Small intestine (tissue), 7 donors: Measurements from ENCODE around the gene DSCAML1. TPM values are rescaled to one million over a fixed set of nuclear protein-coding genes. Genes with fewer than 3 reads are reported as not detected.

Source experiments
- DNase-seq, 2 donors: peaks; one replicate each; pipeline versions ENCODE4 v3.0.0 to v3.0.0-alpha.2; 2013
- FAIRE-seq: peaks from 2 replicates; lab custom pipeline; 2012; peaks lifted over from hg19 to GRCh38; lab: Jason Lieb, UNC
- H3K27ac ChIP-seq, 3 donors: one replicate each; pipeline ENCODE4 v1.5.1; 2013; ENCODE audit warnings: low read length in 2 of 3, mild to moderate bottlenecking in 2 of 3, control low read depth in 1 of 3, inconsistent platforms in 1 of 3, low read depth in 1 of 3, moderate library complexity in 1 of 3
- H3K27me3 ChIP-seq, 3 donors: one replicate each; pipeline ENCODE4 v1.6.1; 2013; ENCODE audit warnings: low read length in 3 of 3, inconsistent platforms in 1 of 3; ENCODE audit not compliant: control insufficient read depth in 3 of 3, insufficient read depth in 3 of 3
- H3K36me3 ChIP-seq, 3 donors: one replicate each; pipeline ENCODE4 v1.6.1; 2013; ENCODE audit warnings: low read length in 3 of 3, inconsistent platforms in 1 of 3, low read depth in 1 of 3, mild to moderate bottlenecking in 1 of 3, moderate library complexity in 1 of 3; ENCODE audit not compliant: control insufficient read depth in 3 of 3, insufficient read depth in 2 of 3
- H3K4me1 ChIP-seq, 3 donors: one replicate each; pipeline ENCODE4 v1.6.1; 2013; ENCODE audit warnings: low read length in 2 of 3, inconsistent platforms in 1 of 3, low read depth in 1 of 3, mild to moderate bottlenecking in 1 of 3, moderate library complexity in 1 of 3; ENCODE audit not compliant: control insufficient read depth in 3 of 3, insufficient read depth in 2 of 3
- H3K4me3 ChIP-seq, 3 donors: one replicate each; pipeline ENCODE4 v1.5.1; 2013; ENCODE audit warnings: low read length in 3 of 3, control low read depth in 1 of 3, inconsistent platforms in 1 of 3, low read depth in 1 of 3, mild to moderate bottlenecking in 1 of 3, moderate library complexity in 1 of 3
- H3K9me3 ChIP-seq, 2 donors: one replicate each; pipeline ENCODE4 v1.6.1; 2013; ENCODE audit warnings: low read depth in 1 of 2, low read length in 1 of 2; ENCODE audit not compliant: control insufficient read depth in 2 of 2, insufficient read depth in 1 of 2
- WGBS, 3 donors: extraction: QIAGEN DNeasy Blood & Tissue Kit; methylation state at CpG; one replicate each; pipeline ENCODE4 v1.1.7; 2013; 5-methylcytosine and 5-hydroxymethylcytosine counted together
- polyA plus RNA-seq, 4 donors: library from polyadenylated mRNA; stranded (reverse) in 3 of 4; unstranded in 1 of 4; fragments of 200-250 nt in 3 of 4; fragments of 120-200 nt in 1 of 4; gene quantifications; one replicate each; pipeline versions ENCODE4 v1.2.1 to v1.2.3, GENCODE V29; 2013
- donor health status: healthy with polysubstance abuse.
- donor health status: control.
- donor health status: control.
- donor health status: Bipolar disorder and iron deficiency.
- donor health status: healthy.

The DSCAML1 gene
- polyA plus RNA-seq, 4 donors, result under 0.01 to 3.3 (median 0.22) TPM; not detected in 1

DNA sequence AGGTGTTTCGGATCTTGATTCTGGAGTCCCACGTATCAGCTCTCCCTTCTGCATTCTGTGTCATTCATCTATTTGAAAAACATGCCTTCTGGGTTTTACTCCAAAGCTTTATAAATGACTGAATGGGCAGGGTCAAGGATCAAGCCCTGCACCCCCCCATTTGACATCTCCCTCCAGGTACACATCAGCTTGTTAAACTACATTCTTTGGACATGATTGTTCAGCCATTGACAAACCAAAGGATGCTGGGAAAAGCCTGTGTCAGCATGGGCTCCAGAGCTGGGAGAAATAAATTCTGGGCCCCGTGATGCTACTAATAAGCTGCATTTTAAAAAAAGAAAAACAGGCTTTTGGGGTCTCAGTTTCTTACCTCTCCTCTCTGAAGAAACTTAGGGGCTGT is 103.7 kb downstream of the DSCAML1 start:
- no peaks in the 10 kb centered on the region for H3K27me3 ChIP-seq
- FAIRE-seq (no peak), DNase-seq (no peak)
- H3K4me3 ChIP-seq, result no peak overlapping the region
- peaks cover 0 to 22% (median 0%) of the 10 kb centered on the region in 3 donors for H3K4me1 ChIP-seq
- H3K36me3 ChIP-seq, result no peaks in the 10 kb centered on the region
- no peaks in the 10 kb centered on the region for H3K9me3 ChIP-seq
- 79 to 97% (median 91%) methylated on average over 3 of the region's 3 CpGs for WGBS, 3 donors
- no peak overlapping the region for H3K27ac ChIP-seq

DNA sequence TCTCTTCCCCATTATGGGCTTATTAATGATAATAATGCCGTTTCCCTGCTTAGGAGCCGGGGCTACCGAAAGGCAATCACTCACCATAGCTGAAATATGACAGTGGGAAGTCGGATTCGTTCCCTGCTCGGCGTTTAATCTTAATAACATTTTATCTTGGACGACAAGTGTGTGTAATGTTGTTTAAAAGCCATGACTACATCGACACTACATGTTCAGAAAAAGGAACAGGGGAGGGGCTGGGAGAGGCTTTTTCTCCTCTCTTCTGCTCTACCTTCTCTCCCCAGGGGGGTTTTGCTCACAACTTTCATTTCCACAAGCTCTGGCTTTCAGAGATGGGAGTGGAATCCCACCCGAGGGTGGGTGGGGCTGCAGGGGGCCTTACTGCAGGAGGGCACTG is 105.5 kb downstream of the DSCAML1 start:
- FAIRE-seq (no peak), DNase-seq (peak in 1 of 2 donors; percentile 32)
- Histone ChIP-seq H3K27ac (no peak overlapping the region), H3K9me3 (no peaks in the 10 kb centered on the region), H3K36me3 (no peaks in the 10 kb centered on the region), H3K4me1 (peaks cover 0 to 30% (median 1%) of the 10 kb centered on the region in 3 donors), H3K27me3 (no peaks in the 10 kb centered on the region), H3K4me3 (no peak overlapping the region)
- 54 to 70% (median 67%) methylated on average over 10 of the region's 10 CpGs for WGBS, 3 donors

DNA sequence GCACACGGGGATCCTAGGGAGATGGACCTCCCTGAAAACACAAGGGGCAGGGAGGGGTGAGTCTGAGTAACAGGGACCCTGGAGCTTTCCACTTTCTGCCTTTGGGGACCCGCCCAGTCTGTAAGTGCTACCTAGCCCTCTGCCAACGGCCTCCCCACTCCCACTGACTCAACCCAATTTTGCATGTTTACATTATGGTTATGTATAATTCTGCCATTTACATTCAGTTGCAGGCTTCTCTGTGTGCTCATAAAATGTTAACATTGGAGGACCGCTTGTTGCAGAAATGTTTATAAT is 105.8 kb downstream of the DSCAML1 start:
- Histone ChIP-seq H3K4me3 (no peak overlapping the region), H3K27ac (no peak overlapping the region), H3K27me3 (no peaks in the 10 kb centered on the region), H3K9me3 (no peaks in the 10 kb centered on the region), H3K36me3 (peaks cover 0 to 2% (median 0%) of the 10 kb centered on the region in 3 donors), H3K4me1 (peaks cover 0 to 31% (median 5%) of the 10 kb centered on the region in 3 donors)
- DNase-seq (no peak), FAIRE-seq (no peak)
- 55 to 79% (median 74%) methylated on average over 4 of the region's 4 CpGs for WGBS, 3 donors

DNA sequence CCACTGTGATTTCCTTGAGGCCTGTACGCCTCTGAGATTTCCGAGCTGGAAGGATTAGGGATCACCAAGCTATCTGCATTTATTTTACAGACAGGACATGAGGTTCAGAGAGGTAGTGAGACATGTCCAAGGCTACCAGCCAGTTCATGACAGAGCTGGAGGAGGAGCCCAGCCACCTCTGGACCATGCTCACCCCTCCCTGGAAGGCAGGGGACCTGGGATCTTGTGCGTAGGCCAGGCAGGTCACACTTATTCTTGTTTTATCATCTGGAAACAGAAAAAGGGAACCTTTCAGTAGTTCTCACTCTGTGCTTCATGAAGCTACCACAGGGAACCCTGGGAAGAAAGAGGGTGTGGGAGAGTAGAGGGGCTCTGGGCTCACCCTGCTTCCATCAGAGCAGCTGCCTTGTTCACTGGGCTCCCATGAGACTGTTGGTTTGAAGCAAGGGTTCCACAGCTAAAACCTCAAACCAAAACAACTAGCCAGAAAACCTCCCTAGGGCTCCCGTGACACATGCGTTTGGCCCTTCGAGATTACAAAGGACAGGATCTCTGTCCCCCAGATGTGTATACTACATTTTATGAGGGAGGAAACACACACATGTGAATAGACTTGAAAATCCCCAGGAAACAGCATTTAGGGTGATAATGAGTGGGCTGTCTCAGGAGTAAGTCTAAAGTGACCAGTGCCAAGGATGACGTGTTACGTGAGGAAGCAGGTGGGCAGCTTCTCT is 106.4 kb downstream of the DSCAML1 start:
- Histone ChIP-seq H3K27ac (no peak overlapping the region), H3K27me3 (no peaks in the 10 kb centered on the region), H3K9me3 (no peaks in the 10 kb centered on the region), H3K4me1 (peaks cover 0 to 36% (median 9%) of the 10 kb centered on the region in 3 donors), H3K4me3 (no peak overlapping the region), H3K36me3 (peaks cover 0 to 6% (median 0%) of the 10 kb centered on the region in 3 donors)
- no peak for FAIRE-seq
- WGBS, 3 donors, result 72 to 93% (median 81%) methylated on average over 8 of the region's 8 CpGs
- no peak for DNase-seq

DNA sequence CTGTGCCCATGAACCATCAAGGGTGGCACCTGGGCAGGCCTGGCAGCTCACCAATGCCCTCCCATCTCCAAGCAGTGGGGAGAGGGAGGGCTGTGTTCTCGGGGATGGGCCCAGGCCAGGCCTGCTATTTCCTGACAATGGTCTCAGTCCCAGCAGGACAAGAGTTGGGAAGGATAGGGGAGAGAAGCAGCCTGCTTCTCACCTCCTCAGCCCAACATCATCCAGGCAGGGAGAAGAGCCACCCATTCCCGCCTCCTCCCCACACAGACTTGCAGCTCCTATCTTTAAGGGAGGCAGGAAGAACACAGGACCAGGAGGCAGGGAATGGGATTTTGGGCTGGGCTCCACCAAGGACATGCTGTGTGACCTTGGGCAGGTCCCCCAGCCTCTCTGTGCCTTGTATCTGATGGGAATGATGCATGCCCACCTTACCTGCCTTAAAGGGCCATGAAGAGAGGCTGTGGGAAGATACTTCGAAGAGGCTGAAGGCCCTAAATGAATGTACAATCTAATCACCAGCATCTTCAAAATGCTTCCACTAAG is 108.7 kb downstream of the DSCAML1 start:
- no peaks in the 10 kb centered on the region for H3K9me3 ChIP-seq
- H3K4me1 ChIP-seq, result peaks cover 0 to 59% (median 15%) of the 10 kb centered on the region in 3 donors
- no peak for FAIRE-seq
- no peak overlapping the region for H3K27ac ChIP-seq
- H3K27me3 ChIP-seq, result no peaks in the 10 kb centered on the region
- peaks cover 0 to 6% (median 0%) of the 10 kb centered on the region in 3 donors for H3K36me3 ChIP-seq
- WGBS, 3 donors, result 51 to 64% (median 61%) methylated on average over 3 of the region's 3 CpGs
- H3K4me3 ChIP-seq, result no peak overlapping the region
- DNase-seq, result no peak

DNA sequence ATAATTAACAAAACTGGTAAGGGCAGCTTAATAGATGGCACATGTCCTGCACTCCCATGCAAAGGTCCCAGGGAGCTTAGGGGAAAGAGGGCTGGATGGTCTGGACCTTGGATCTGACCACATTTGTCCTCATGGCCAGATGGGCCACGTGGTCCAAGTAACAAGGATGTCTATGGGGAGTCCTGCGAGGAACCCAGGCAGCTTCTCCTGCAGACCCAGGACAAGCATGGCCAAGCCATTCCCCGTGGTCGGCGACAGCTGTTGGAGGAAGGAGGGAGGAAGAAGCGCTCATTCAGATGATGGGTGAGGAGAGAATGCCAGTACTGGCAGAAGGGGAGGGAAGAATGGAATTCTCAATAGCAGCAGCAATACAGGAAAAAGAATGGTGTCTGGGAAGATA is 109.2 kb downstream of the DSCAML1 start:
- H3K36me3 ChIP-seq, result peaks cover 0 to 6% (median 0%) of the 10 kb centered on the region in 3 donors
- no peaks in the 10 kb centered on the region for H3K9me3 ChIP-seq
- no peak for FAIRE-seq
- WGBS, 3 donors, result 84 to 91% (median 85%) methylated on average over 6 of the region's 6 CpGs
- H3K27ac ChIP-seq, result no peak overlapping the region
- no peaks in the 10 kb centered on the region for H3K27me3 ChIP-seq
- H3K4me1 ChIP-seq, result peaks cover 0 to 65% (median 15%) of the 10 kb centered on the region in 3 donors
- no peak overlapping the region for H3K4me3 ChIP-seq
- DNase-seq, result no peak

DNA sequence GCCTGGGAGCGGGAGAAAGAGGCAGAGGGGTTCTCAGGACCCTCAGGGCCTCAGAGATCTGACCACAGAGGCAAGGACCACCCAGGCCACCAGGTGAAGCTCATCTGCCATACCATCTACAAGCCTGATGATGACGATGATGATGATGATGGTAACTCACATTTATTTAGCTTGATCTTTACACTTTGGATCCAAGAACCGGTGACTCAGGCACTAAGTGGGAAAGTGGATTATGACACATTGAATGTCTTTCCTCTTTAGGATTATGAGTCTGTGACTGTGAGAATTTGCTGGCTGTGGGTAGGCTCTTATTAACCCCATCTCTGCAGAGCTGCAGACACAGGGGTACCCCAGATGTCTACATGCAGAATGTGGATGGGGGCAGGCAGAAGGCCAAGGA is 110.3 kb downstream of the DSCAML1 start:
- Histone ChIP-seq H3K4me1 (peaks cover 0 to 68% (median 15%) of the 10 kb centered on the region in 3 donors), H3K27ac (peak overlapping the region in 1 of 3 donors; percentile 88), H3K9me3 (no peaks in the 10 kb centered on the region), H3K4me3 (no peak overlapping the region), H3K27me3 (no peaks in the 10 kb centered on the region), H3K36me3 (peaks cover 0 to 8% (median 0%) of the 10 kb centered on the region in 3 donors)
- FAIRE-seq (no peak), DNase-seq (peak; percentile 69 to 83)
- WGBS, 3 donors, result 39 to 55% (median 45%) methylated on average over 3 of the region's 3 CpGs

DNA sequence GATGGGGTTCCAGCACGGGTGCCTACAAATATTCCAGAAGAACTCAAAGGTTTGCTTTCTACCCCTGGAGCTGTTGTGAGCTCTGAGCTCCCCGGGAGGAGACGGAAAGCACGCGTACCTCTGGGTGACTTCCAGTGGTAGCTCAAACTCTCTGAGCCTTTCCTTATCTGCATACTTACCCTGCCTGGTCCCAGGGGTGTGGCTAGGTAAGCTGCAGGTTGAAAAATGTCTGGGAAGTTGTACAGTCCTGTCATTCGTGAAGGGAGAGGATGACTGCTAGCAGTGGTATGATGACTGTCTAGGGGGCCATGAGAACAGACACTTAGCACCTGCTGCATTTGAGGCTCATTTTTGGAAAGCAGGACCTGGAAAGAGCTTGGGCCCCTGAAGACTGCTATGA is 111.5 kb downstream of the DSCAML1 start:
- H3K27ac ChIP-seq, result peak overlapping the region in 2 of 3 donors; percentile 61 to 88
- peak; percentile 47 to 64 for DNase-seq
- H3K36me3 ChIP-seq, result peaks cover 0 to 11% (median 0%) of the 10 kb centered on the region in 3 donors
- peaks cover 0 to 68% (median 15%) of the 10 kb centered on the region in 3 donors for H3K4me1 ChIP-seq
- H3K9me3 ChIP-seq, result no peaks in the 10 kb centered on the region
- 21 to 67% (median 44%) methylated on average over 6 of the region's 6 CpGs for WGBS, 3 donors
- no peak overlapping the region for H3K4me3 ChIP-seq
- H3K27me3 ChIP-seq, result no peaks in the 10 kb centered on the region
- no peak for FAIRE-seq
